ENCODE measurements around the gene RAB10. TPM values are rescaled to one million over a fixed set of nuclear protein-coding genes. Genes with fewer than 3 reads are reported as not detected.

The RAB10 gene
- total RNA-seq, 3 donors from 2014 or later (not counting 1 experiment from before 2014, with no cell fraction given), result 35.8 to 44.2 (median 39.5) TPM

DNA sequence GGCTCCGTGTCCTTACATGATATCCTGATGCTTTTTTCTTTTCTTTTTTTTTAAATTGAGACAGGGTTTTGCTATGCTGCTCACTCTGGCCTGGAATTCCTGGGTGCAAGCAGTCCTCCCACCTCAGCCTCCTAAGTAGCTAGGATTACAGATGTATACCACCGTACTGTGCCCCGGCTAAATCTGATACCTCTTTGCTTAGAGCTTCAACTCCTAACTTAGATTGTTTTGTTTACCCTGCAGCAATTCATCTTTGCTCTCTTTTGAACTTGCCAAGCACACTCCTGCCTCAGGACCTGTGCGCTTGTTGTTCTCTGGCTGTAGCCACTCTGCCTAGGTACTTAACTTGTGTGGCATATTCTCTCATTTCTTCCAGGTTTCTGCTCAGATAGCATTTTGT lies 24.5 kb downstream of the RAB10 start:
- ATAC-seq (no peak), DNase-seq (no peak)
- no peaks in the 10 kb centered on the region for H3K9me3 ChIP-seq (ENCODE audit: control insufficient read depth, insufficient read depth, low read length)
- H3K27me3 ChIP-seq (ENCODE audit: control insufficient read depth, insufficient read depth, low read length), result no peaks in the 10 kb centered on the region
- intact Hi-C loops (cut with micrococcal nuclease), result no loop called here
- Mint-ChIP-seq H3K4me1 (peaks cover 42 to 46% of the 10 kb centered on the region in 2 donors), H3K4me3 (no peak overlapping the region), H3K9me3 (no peaks in the 10 kb centered on the region), H3K36me3 (no peaks in the 10 kb centered on the region), H3K27ac (peak overlapping the region; percentile 37 to 58), H3K27me3 (ENCODE audit: low read depth in 2 of 2) (no peaks in the 10 kb centered on the region)
- WGBS (ENCODE audit: insufficient coverage), result 97% methylated on average over 4 of the region's 4 CpGs
- H3K4me3 ChIP-seq (ENCODE audit: low read length), result no peak overlapping the region
- TF ChIP-seq, protein P1, sequence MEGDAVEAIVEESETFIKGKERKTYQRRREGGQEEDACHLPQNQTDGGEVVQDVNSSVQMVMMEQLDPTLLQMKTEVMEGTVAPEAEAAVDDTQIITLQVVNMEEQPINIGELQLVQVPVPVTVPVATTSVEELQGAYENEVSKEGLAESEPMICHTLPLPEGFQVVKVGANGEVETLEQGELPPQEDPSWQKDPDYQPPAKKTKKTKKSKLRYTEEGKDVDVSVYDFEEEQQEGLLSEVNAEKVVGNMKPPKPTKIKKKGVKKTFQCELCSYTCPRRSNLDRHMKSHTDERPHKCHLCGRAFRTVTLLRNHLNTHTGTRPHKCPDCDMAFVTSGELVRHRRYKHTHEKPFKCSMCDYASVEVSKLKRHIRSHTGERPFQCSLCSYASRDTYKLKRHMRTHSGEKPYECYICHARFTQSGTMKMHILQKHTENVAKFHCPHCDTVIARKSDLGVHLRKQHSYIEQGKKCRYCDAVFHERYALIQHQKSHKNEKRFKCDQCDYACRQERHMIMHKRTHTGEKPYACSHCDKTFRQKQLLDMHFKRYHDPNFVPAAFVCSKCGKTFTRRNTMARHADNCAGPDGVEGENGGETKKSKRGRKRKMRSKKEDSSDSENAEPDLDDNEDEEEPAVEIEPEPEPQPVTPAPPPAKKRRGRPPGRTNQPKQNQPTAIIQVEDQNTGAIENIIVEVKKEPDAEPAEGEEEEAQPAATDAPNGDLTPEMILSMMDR (IDR thresholded peaks at IDR 0.05), result no peak
- no peaks in the 10 kb centered on the region for H3K36me3 ChIP-seq (ENCODE audit: control insufficient read depth, insufficient read depth, low read length)
- no peak overlapping the region for H3K27ac ChIP-seq (ENCODE audit: low read length)
- no peaks in the 10 kb centered on the region for H3K4me1 ChIP-seq (ENCODE audit: control insufficient read depth, insufficient read depth, low read length)

DNA sequence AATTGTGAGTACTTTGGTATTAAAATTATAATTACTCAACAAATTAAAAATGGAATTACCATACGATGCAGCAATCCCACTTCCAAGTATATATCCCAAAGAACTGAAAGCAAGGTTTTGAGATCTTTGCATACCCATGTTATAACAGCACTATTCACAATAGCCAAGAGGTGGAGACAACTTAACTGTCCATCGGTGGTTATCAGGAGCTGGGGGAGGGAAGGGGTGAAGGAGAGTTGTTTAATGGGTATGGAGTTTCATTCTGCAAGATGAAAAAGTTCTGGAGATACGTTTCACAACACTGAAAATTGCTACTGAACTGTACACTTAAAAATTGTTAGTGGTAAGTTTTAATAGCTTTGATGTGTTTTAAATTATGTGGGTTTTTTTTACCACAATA lies 25.7 kb downstream of the RAB10 start:
- ATAC-seq, result no peak
- Mint-ChIP-seq H3K4me3 (no peak overlapping the region), H3K27me3 (ENCODE audit: low read depth in 2 of 2) (no peaks in the 10 kb centered on the region), H3K9me3 (no peaks in the 10 kb centered on the region), H3K36me3 (no peaks in the 10 kb centered on the region), H3K27ac (peak overlapping the region; percentile 24 to 58), H3K4me1 (peaks cover 38% of the 10 kb centered on the region in 2 donors)
- TF ChIP-seq, protein P1 (IDR thresholded peaks at IDR 0.05), result no peak
- Histone ChIP-seq H3K27me3 (ENCODE audit: control insufficient read depth, insufficient read depth, low read length) (no peaks in the 10 kb centered on the region), H3K36me3 (ENCODE audit: control insufficient read depth, insufficient read depth, low read length) (no peaks in the 10 kb centered on the region), H3K9me3 (ENCODE audit: control insufficient read depth, insufficient read depth, low read length) (no peaks in the 10 kb centered on the region), H3K27ac (ENCODE audit: low read length) (no peak overlapping the region), H3K4me3 (ENCODE audit: low read length) (no peak overlapping the region), H3K4me1 (ENCODE audit: control insufficient read depth, insufficient read depth, low read length) (no peaks in the 10 kb centered on the region)
- 60% methylated on average over 1 of the region's 3 CpGs for whole genome bisulfite sequencing (ENCODE audit: insufficient coverage)
- DNase-seq, result no peak
- intact Hi-C loops (cut with micrococcal nuclease), result no loop called here

DNA sequence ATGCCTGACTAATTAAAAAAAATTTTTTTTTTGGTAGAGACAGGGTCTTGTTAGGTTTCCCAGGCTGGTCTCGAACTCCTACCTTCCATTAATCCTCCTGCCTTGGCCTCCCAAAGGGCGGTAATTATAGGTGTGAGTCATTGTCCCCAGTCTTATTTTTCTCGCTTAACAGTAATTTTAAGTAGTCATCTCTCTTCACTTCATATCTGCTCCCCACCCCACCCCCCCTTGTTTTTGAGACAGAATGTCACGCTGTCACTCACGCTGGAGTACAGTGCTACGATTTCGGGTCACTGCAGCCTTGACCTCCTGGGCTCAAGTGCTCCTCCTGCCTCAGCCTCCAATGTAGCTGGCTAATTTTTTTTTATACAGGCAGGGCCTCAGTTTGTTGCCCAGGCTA lies 27.7 kb downstream of the RAB10 start:
- Histone ChIP-seq H3K4me3 (ENCODE audit: low read length) (no peak overlapping the region), H3K9me3 (ENCODE audit: control insufficient read depth, insufficient read depth, low read length) (no peaks in the 10 kb centered on the region), H3K4me1 (ENCODE audit: control insufficient read depth, insufficient read depth, low read length) (no peaks in the 10 kb centered on the region), H3K27me3 (ENCODE audit: control insufficient read depth, insufficient read depth, low read length) (no peaks in the 10 kb centered on the region), H3K27ac (ENCODE audit: low read length) (no peak overlapping the region), H3K36me3 (ENCODE audit: control insufficient read depth, insufficient read depth, low read length) (no peaks in the 10 kb centered on the region)
- Mint-ChIP-seq H3K27ac (no peak overlapping the region), H3K4me1 (peaks cover 35 to 38% of the 10 kb centered on the region in 2 donors), H3K27me3 (ENCODE audit: low read depth in 2 of 2) (no peaks in the 10 kb centered on the region), H3K4me3 (no peak overlapping the region), H3K36me3 (no peaks in the 10 kb centered on the region), H3K9me3 (no peaks in the 10 kb centered on the region)
- TF ChIP-seq, protein P1 (IDR thresholded peaks at IDR 0.05), result no peak
- intact Hi-C loops (cut with micrococcal nuclease), result no loop called here
- no peak for DNase-seq
- WGBS (ENCODE audit: insufficient coverage), result 77% methylated on average over 5 of the region's 7 CpGs
- ATAC-seq, result no peak

DNA sequence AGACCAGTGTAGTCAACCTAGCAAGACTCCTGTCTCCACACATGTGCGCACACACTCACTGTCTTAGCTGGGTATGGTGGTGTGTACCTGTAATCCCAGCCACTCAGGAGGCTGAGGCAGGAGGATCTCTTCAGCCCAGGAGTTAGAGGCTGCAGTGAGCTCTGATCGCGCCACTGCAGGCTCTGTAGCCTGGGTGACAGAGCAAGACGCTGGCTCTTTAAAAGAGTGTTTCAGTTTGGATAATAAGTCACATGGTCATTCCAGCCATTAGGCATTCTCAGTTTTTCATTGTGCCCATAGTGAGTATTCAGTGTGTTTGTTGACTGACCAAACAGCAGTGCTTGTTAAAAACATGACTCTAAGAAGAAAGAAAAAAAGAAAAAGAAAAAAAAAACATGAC lies 31.0 kb downstream of the RAB10 start:
- intact Hi-C loops (cut with micrococcal nuclease), result no loop called here
- H3K4me3 Mint-ChIP-seq, result no peak overlapping the region
- Histone ChIP-seq H3K27me3 (ENCODE audit: control insufficient read depth, insufficient read depth, low read length) (no peaks in the 10 kb centered on the region), H3K9me3 (ENCODE audit: control insufficient read depth, insufficient read depth, low read length) (no peaks in the 10 kb centered on the region), H3K4me1 (ENCODE audit: control insufficient read depth, insufficient read depth, low read length) (peaks cover 12% of the 10 kb centered on the region), H3K27ac (ENCODE audit: low read length) (no peak overlapping the region), H3K36me3 (ENCODE audit: control insufficient read depth, insufficient read depth, low read length) (no peaks in the 10 kb centered on the region), H3K4me3 (ENCODE audit: low read length) (no peak overlapping the region)
- WGBS (ENCODE audit: insufficient coverage), result 95% methylated on average over 4 of the region's 4 CpGs
- H3K9me3 Mint-ChIP-seq, result no peaks in the 10 kb centered on the region
- DNase-seq (no peak), ATAC-seq (no peak)
- H3K36me3 Mint-ChIP-seq, result no peaks in the 10 kb centered on the region
- peaks cover 35 to 37% of the 10 kb centered on the region in 2 donors for H3K4me1 Mint-ChIP-seq
- H3K27ac Mint-ChIP-seq, result peak overlapping the region; percentile 19 to 25
- H3K27me3 Mint-ChIP-seq (ENCODE audit: low read depth in 2 of 2), result no peaks in the 10 kb centered on the region
- TF ChIP-seq, protein P1 (IDR thresholded peaks at IDR 0.05), result no peak

All from natural killer cell (primary cell).